PC-3 (cell line): Measurements from ENCODE around the gene AGAP5.

Experiments used
- CTCF ChIP-seq: fragments of 300-600 bp; sonication (generic); conservative IDR thresholded peaks from 2 replicates; pipeline ENCODE4 v1.5.1; 2017; ENCODE audit warnings: antibody characterized with exemption, low read depth, mild to moderate bottlenecking, low read length
- EZH2 ChIP-seq: fragments of 300-600 bp; sonication (generic); IDR thresholded peaks from one replicate; pipeline ENCODE4 v1.6.1; 2017; ENCODE audit warnings: antibody characterized with exemption, mild to moderate bottlenecking, low read length; ENCODE audit not compliant: unreplicated experiment
- EZH2phosphoT487 ChIP-seq: fragments of 300-600 bp; sonication (generic); IDR thresholded peaks from 2 replicates; pipeline ENCODE4 v1.6.1; 2018; ENCODE audit warnings: mild to moderate bottlenecking, antibody characterized with exemption, low read length, borderline replicate concordance

DNA sequence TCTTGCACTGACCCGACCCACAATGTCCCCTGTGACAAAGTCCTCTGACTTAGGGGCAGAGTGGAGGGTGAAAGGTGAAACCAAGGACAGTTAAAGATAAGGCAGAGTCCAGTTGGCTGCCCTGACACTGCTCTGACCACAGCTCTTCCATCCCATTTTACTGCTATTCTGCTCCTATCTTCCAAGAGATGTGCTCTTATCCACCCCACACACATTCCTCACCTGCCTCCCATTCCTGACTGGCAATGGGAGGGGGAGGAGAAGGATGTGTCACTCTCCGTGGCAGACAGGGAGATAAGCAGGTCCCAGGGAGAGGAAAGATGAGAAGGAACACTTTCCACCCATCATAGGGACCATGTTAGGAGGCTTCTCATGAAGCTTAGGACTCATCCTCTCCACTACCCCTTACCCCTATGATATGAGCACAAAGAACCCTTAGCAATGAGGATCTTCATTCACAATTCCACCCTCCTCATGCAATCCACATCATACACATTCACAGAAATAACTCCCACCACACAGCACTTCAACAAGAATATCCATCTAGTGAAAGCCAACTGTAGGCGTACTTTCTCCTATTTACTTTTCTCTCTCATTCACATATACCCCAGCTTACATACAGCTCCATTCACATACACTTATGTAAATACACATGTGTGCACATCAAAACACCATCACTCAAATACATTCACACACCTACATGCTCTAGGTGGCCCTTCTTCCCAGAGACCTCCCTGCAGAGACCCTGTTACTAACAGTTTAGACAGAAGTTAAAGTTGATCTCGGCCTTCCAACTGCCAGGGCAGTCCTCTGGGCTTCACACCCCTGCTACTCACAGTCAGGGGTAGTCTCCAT is 48.7 kb downstream of the AGAP5 start:
- TF ChIP-seq CTCF (no peak), EZH2phosphoT487 (no peak), EZH2 (no peak)
